Stimulated activated CD8-positive, alpha-beta memory T cell treated with anti-CD3 and anti-CD28 coated beads, Interleukin-4, amount 100 ng/mL, for 1 hour (primary cell): ENCODE data around the gene CLEC2D.
"Not testable (repeated sequence)": the region's sequence is repeated elsewhere in the genome, so short reads cannot be mapped to it uniquely, and the experiment has no call there.

ENCODE experiments used
- DNase-seq, 2 donors: peaks; one replicate each; pipeline ENCODE4 v3.0.0-alpha.2; 2020; ENCODE audit warnings: low read depth in 2 of 2, low spot score in 1 of 2

The CLEC2D gene

DNA sequence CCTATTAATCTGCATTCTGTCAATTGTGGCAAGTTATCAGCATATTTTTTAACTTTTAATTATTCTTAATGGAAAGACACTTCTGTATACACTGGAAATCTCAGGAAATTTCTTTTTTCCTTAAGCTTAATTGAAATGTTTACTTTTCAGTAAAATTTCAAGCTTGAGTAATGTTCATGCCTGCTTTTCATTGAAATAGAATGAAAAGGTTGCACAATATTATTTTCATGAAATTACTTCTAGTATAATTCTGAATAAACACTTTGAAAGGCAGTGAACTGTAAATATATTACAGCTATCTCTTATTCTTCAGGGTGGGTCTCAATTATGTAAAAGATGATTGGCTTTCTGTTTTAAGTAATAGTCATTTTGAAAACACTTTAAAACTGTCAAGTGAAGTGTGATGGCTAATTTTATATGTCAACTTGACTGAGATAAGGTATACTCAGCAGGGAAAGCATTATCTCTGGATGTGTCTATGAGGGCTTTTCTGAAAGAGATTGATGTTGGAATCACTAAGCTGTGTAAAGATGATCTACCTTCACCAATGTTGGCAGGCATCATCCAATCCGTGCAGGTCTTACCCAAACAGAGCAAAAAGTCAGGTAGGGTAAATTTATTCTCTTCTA is 29.9 kb downstream of the CLEC2D start:
- DNase-seq, result no peak

DNA sequence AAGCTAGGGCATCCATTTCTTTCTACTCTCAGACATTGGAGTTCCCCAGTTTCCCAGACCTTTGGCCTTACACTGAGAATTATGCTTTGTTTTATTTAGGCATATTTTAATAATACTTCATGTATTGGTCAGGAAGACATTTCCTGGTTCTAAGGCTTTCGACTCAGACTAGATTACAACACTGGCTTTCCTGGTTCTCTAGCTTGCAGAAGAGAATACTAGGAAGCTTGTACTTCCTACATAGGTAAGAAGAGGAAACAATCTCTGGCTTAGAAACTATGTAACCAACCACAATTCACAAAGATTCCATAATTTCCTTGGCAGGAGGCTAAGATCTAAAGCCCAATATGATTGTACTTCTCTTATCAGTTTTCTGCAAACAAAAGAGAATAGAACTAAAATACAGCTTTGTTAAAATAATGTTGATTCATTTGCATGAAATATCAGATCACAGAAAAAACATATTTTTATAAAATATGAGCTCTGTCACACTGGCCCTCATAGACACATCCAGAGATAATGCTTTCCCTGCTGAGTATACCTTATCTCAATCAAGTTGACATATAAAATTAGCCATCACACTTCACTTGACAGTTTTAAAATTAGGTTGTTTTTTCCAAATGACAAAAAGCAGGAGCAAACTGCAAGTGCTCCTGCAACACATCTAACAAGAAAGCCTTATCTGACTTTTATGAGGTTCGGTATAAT is 30.5 kb downstream of the CLEC2D start:
- DNase-seq, result no peak

DNA sequence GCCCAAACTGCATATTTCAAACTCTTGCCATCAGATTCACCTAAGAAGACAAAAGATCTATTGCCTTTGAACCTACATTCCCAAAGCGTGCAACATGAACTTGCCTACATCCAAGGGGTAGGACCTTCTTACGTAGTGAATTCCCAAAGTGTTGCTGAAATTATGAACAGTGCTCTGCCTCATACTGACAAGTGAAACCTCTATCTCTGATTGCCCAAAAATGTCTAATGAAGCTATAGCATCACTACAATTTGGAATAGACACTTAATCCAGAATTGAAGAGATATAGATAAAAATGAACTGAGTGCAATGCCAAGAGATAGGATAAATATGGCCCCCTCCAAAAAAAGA is 31.1 kb downstream of the CLEC2D start:
- DNase-seq, result no peak

DNA sequence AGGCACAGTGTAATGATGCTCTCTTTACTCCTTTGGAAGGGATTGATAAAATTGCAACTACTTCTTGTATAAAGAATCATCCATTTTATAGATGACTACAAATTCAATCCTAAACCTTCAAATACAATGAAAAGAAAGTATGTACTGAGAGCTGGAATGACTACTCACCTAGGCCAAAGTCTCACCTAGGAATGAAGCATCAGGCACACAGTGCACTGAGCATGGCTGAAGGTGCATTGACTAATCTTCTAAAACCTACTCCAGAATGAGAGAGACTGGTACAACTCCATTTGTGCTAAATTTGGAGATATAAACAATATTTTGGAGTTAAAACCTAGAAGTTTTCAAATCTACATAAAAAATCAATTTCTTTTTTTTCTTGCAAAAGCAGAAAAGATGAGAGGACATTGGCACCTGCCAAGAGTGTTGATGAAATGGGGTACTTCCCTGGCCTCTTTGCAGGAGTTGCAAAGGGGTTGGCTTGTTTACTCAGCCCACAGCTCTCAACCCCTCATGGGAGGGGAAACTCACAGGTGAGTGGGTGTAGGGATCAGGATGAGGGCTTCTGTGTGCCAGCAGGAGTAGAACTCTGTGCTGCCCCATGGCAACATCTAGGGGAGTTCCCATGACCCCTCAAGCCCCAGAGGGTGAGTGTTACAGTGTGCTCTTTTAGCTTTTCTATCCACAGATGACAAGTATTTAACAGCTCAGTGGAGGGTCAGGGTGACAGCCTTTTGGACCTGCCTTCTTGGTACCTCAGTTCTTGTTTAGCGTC is 32.1 kb downstream of the CLEC2D start:
- no peak for DNase-seq

DNA sequence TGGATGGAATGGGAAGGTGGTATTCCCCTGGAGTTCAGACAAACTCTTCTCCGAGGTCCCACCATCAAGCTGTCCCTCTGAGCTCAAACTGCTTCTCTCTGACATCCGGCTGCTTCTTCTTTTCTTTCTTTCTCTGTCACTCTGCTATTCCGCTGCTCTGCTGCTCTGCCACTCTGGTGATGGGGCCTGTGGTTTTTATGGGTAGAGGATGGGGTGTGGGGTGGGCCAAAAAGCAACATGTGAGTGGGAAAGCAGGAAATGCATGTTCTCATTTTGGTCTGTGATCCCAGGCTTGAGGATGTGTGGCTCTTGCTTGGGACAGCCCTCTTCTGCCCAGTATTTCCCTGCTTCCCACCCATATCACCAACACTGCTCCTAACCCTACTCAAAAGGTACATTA is 32.7 kb downstream of the CLEC2D start:
- no peak for DNase-seq

DNA sequence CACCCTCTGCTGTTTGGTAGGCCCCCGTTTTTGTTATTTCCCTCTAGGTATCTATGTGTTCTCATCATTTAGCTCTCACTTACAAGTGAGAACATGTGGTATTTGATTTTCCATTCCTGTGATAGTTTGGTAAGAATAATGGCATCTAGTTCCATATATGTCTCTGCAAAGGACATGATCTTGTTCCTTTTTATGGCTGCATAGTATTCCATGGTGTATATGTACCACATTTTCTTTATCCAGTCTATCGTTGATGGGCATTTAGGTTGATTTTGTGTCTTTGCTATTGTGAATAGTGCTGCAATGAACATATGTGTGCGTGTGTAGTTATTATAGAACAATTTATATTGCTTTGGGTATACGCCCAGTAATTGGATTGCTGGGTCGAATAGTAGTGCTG is 35.0 kb downstream of the CLEC2D start:
- not testable (repeated sequence) for DNase-seq

DNA sequence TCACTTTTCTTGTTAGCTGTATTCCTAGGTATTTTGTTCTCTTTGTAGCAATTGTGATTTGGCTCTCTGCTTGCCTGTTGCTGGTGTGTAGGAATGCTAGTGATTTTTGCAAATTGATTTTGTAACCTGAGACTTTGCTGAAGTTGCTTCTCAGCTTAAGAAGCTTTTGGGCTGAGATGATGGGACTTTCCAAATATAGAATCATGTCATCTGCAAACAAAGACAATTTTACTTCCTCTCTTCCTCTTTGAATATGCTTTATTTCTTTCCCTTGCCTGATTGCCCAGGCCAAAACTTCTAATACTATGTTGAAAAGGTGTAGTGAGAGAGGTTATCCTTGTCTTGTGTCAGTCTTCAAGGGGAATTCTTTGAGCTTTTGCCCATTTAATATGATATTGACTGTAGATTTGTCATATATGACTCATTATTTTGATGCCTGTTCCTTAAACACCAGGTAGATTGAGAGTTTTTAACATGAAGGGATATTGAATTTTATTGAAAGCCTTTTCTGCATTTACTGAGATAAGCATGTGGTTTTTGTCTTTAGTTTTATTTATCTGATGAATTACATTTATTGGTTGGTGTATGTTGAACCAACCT is 36.7 kb downstream of the CLEC2D start:
- no peak for DNase-seq

DNA sequence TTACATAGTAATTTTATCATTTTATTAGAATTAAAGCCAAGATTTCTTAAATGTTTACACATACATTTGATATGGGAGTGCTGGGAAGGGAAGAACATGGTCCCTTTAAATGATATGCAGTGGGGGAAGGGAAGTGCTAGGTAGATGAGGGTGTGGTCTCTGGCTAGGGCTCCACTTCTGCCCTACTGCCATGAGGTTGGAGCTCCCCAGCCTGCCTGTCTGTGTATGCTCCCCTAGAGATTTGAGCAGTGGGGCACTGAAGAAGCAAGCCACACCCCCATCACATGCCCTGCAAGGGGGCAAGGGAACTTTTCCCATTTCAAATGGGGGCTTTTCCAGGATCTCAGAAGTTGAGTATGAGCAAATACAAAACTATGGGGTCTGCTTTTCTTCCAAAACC is 37.8 kb downstream of the CLEC2D start:
- no peak for DNase-seq

DNA sequence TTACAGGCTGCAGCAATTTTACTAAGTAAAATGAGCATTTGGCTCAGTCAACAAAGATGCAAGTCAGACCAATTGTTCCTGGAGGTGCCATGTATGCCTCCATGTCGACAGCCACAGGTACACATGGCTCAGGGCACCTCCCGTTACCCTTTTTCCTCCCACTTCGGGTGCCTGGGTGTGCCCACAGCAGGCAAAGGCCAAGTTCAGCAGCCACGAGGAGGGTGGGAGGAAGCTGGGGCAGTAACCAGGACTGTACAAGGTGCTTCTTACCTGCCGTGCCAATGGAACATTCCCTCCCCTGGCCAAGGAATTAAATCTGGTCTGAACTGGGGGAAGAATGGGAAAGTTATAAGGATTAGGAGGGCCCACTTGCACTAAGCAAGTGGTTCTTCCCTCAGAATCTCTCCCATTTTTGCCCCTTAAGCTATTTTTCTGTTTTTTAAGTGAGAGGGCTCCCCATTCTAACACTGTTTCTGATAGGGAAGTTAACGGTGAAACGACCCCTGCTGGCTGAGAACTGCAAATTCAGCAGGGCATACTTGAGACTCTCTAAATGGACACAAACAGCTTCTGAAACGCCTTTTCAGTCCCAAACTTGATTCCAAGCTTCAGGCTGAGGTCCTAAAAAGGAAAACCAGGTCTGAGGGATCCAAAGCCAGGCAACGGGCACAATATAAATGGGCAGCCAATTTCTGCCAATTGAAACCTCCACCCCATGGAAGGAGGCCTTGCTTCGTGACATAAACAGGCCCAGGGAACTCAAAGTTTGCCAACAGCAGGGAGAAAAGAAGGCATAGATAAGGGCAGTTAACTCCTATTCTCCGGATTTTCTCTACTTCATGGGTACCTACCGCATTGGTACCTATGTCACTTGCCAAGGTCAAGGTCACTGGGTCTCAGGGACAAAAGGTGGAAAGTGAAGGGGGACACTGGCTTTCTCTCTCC is 38.6 kb downstream of the CLEC2D start:
- peak; percentile 37 to 49 for DNase-seq

DNA sequence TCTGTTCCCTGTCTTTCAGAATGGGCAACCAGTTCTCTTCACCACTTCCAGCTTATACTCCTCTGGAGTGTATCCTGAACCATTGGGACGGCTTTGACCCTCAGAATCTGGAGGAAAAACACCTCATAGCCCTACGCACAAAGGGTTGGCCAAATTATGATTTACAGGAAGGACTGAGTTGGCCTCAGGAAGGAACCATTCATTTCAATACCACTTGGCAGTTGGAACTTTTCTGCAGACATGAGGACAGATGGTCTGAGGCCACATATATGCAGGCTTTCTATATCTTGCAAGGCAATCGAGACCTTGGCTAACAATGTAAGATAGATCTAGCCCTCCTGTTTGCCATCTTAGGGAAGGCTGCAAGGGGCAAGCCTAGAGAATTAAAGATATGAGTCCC is 39.3 kb downstream of the CLEC2D start:
- no peak for DNase-seq

DNA sequence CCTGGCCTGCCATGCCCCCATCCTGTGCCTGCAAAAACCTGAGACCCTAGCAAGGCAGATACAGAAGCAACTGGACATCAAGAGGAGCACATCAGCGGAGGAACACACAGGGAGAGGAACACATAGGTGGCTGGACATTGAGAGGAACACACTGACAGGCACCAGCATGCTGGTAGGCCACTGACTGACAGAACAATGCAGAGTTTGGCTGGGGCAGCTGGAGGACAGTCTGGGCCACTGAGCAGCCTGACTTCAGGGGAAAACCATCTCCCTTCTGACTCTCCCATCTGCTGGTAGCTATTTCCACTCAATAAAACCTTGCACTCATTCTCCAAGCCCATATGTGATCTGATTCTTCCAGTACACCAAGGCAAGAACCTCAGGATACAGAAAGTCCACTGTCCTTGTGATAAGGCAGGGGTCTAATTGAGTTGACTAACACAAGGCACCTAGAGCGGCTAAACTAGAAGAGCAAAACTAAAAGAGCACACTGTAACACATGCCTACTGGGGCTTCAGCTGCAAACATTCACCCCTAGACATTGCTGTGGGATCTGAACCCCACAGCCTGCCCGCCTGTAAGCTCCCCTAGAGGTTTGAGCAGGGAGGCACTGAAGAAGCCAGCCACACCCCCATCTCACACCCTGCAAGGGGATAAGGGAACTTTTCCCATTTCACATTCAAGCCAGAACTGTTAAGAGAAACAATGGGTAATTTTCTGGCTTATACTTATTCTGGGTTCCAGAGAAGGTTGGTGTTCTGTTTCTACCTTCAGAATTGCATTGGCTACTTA is 41.3 kb downstream of the CLEC2D start:
- DNase-seq, result no peak

DNA sequence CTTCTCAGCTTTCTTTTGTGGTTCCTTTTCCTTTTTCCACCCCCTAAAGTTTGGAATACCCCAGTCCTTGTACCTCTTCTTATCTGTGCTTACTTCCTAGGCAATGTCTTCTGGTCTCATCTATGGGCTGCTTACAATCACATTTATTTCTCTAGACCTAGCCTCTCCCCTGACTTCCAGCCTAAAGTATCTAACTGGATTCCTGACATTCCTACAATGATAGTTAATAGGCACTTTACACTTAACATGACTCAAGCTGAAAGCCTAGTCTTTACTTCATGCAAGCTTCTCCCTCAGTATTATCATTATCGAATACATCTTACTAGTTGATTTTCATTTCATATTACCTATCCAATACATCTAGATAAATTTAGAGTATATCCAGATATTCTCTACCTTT is 42.2 kb downstream of the CLEC2D start:
- DNase-seq, result no peak

DNA sequence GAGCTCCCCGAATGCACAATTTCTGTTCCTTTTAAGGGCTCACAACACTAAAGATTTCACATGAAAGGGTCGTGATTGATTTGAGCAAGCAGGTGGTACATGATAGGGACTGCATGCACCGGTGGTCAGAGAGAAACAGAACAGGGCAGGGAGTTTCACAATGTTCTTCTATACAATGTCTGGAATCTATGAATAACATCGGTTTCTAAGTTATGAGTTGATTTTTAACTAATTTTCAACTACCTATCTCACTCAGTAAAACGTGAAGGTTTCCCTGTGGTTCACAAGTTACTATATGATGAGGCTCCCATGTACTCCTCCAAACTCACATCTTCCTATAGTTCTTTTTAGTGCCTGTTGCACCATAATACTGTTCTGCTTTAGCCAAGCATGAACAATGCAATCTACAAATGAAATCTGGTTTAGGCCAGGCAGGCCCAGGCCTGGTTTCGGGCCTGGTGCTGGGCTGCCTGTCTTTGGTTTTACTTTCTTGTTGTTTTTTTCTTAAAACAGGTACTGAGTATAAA is 43.6 kb downstream of the CLEC2D start:
- not testable (repeated sequence) for DNase-seq

DNA sequence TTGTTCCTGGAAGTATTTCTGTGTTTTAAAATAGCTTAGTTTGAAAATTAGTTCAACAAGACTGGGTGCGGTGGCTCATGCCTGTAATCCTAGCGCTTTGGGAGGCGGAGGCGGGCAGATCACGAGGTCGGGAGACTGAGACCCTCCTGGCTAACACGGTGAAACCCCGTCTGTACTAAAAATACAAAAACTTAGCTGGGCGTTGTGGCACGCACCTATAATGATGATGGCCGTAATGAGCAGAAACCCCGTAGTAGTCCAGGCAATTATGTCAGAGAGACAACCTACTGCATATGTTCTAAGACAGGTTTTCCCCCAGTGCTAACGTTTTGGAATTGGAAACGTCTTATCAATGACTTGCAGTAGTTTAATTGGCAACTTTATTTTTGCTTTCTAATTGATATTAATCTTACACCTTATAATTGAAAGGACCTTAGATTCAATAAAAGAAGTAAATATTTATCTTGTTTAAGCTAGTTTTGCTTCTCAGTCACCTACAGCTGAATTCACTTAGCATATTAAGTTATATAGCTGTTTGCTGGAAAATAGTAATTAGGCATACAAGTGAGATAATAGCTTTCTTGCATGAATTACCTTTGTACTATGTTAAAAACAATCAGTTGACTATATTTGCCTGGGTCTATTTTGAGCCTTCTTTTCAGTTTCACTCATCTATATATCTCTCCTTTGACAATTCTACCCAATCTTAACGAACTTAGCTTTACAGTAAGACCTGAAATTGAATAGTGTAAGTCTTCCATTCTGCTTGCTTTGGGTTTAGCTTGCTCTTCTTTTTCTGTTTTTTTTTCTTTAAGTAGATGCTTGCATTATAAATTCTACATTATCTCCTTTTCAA is 47.8 kb downstream of the CLEC2D start:
- DNase-seq, result no peak

DNA sequence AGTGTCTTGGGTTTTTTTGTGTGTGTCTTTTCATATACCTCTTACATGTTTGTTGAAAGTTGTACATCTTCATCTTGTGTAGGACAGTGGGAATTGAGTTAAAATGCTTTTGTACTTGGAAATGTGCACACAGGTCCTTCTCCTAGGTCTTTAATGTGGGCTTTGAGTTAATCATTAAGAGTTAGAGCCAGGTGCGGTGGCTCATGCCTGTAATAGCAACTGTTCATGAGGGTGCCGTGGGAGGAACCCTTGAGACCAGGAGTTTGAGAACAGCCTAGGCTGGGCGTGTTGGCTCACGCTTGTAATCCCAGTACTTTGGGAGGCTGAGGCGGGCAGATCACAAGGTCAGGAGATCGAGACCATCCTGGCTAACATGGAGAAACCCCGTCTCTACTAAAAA is 49.5 kb downstream of the CLEC2D start:
- no peak for DNase-seq

DNA sequence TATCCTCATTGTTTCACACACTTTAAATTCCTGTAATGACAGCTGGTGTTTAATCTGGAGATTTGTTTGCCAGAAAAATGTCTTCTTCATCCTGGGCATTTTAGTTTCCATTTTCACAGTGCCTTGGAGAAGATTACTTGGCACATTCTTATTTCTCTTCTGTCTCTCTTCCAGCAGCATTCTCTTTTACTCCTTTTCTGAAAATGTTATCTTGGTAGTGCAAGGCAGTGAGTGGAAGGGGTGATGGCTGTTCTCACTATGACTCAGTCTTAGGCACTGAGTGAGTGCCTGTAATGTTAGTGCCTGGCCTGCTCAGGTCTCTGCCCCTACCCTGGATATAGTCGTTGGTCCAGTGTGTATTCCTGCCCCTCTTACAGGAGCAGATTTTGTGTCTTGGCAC is 50.3 kb downstream of the CLEC2D start:
- DNase-seq, result no peak

DNA sequence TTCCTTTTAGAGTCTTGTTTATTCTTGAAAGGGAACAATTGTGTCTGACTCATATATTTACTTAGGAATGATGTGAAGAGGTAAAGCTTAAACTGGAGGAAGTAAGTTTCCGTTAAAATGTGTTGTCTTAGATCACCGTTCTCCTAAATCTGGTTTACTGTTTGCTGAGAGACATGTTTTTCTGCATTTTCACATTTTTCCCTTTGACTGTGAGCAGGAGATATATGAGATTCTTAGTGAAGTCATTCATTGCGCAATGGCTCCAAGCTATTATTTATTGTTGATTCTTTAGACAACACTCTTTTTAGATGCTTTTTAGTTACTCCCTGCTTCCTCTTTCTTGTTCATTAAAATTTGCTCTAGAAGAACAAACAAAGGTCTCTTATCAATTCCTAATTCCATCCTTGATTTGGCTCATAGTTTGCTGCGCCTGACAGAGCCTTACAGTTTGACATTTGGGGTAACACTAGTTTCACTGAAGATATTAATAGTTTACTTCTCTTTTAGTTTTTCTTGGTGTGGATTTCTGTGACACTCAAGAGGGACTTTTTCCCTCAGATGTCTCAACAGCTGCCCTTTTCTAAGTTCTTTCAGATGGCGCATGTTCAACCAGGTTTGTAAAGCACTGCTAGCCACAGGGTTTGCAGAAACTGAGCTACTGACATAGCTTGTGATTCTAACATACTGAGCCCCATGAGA is 52.0 kb downstream of the CLEC2D start:
- no peak for DNase-seq

DNA sequence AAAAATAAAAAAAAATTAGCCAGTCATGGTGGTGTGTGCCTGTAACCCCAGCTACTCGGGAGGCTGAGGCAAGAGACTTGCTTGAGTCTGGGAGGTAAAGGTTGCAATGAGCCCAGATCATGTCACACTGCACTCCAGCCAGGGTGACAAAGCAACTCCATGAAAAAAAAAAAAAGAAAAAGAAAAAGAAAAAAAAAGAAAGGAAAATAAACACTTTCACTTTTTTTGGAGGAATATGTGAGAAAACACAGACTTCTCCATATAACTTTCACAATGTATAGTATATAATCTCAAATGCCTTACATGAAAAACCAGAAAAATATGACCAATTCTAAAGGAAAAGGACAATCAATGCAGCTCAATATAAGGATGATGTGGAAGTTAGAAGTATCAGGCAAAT is 54.5 kb downstream of the CLEC2D start:
- DNase-seq, result no peak
